HG03196 (cell line): ENCODE measurements around the gene PRAMEF5.
"Not testable (repeated sequence)": the region's sequence is repeated elsewhere in the genome, so short reads cannot be mapped to it uniquely, and the experiment has no call there.

ENCODE experiments used
- ATAC-seq: cut with Tn5 transposase; IDR thresholded peaks from one replicate; pipeline ENCODE4 v1.9.1; 2021; ENCODE audit not compliant: unreplicated experiment

The PRAMEF5 gene

DNA sequence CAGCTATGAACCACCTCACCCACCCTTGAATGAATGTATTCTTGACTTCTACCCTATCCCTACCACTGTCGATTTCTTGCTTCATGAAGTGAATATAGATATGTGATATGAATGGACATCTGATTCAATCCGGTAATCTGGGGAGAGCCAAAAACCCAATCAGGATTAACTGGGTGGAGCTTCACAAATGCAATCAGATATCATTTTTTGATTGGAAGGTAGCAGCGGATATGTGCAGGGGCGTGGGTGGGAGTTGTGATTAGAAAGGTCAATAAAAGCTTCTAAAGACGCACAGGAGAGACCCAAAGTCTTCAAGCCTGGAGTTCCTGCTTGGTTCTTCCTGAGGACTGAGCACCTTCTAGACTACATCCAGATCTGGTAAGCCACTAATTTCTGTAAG is at the start of gene PRAMEF5:
TSS of gene PRAMEF5 (plus strand) at position 301 of the 400 bp plus-strand sequence. CDS start 5,071 bp downstream, outside the sequence.
- not testable (repeated sequence) for ATAC-seq

DNA sequence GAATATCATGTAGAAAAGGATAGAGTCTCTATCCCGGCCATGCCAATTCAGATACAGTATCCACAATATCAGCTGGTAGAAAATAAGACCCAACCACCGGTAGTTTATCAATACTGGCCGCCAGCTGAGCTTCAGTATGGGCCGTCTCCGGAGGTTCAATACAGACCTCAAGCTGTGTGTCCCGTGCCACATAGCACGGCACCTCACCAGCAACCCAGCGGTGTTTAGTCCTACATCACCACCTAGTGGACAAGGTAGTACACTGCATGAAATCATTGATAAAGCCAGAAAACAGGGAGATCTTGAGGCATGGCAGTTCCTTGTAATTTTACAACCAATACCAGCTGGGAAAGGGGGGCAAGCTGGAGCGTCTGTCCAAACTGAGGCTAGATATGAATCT is 45.3 kb upstream of the PRAMEF5 start:
- not testable (repeated sequence) for ATAC-seq

DNA sequence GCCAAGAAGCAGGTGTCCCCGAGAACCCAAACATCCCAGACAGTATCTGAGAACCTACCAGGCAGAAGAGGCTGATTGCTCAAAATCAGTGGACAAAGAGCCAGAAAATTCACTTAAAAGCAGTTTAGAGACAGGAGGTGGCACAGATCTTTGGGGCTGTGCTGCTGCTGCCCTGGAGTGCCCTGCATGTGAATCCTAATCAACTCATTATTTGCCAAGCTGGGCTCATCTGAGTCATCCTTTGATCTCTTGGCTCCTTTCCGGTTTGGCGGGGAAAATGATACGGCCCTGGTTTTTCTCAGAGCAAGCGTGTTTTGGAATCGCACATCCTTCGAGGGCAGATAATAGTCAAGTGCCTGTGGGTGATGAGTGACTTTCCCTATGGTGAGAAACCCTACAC is 37.4 kb upstream of the PRAMEF5 start:
- not testable (repeated sequence) for ATAC-seq

DNA sequence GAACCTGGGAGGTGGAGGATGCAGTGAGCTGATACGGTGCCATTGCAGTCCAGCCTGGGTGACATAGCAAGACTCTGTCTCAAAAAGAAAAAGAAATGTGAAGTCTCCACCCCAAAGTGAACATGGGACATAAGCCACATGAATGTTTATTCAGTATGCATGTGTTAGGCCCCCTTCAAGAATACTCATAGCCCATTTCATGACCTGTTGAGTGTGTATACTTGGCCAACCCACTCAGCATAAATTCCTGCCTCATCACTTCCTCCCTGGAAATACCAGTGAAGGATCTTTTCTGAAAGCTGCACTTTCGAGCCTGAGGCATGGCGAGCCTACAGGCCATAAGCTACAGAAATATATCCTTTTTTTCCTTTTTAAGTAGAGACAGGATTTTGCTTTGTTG is 34.8 kb upstream of the PRAMEF5 start:
- not testable (repeated sequence) for ATAC-seq

DNA sequence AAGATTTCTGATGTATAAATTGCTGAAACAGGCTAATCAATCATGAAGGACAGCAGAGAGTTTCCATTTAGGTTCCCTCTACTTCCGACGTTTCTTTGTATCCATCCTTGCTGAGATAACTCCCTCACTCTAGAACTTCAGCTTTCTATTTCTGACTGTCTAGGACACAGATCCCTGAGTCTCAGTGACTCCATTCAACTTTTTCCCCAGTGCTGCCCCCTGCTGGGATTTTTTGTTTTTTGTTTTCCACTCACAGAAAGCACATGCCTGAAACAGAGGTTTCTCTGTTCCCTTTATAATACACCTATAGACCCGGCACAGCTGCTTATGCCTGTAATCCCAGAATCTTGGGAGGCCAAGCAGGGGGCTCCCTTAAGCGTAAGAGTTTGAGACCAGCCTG is 31.2 kb upstream of the PRAMEF5 start:
- not testable (repeated sequence) for ATAC-seq

DNA sequence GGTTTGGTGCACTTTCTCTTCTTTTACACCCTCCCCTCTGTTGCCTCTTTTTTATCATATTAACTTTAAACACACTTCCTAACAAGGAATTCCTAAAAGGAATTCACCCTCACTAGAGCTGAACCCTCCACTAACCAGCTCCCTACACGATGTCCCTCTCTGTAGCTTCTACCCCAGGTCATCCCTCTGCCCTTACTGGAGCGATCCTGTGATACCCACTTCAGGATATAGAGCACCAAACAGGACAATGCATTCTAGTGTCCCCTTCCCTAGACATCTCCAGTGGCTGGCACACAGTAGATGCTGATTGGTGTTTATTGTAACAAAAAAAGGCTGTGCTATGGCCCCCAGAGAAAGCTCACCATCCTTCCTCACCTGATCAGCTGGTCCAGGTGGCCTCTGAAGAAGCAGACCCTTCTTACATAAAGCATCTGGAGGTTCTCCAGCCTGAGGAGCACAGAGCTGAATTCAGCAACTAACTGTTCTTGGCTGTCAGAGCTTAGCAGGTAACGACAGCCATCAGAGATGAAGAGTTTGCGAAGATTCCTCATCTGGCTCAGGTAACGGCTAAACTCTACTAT is 29.4 kb upstream of the PRAMEF5 start:
- ATAC-seq, result no peak

DNA sequence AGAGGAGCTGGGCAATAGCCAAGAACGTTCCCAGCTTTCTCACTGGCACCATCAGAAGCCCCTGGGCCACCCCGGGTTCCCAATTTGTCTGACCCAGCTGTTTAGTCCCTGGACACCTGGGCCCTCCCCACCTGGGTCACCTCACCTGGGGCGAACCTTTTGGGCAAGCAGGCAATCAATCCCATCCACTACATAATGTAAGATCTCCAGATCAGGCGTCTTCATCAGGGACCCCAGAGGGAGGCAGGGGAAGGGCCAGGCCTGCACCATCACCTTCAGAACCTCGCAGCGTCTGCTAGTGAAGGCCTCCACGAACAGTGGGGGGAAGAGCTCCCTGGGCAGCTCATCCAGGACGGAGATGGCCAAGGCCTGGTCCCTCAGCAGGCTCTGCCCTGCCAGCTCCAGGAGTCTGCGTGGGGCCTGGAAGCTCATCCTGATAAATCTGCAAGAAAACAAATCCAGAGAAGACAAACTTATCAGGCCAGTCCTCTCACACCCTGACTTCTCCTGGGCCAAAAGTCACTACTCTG is 28.3 kb upstream of the PRAMEF5 start, which contains the start of gene PRAMEF18:
TSS of gene PRAMEF18 (minus strand) at position 480 of the 530 bp plus-strand sequence. CDS start at position 432, 48 bp downstream.
- ATAC-seq, result not testable (repeated sequence)

DNA sequence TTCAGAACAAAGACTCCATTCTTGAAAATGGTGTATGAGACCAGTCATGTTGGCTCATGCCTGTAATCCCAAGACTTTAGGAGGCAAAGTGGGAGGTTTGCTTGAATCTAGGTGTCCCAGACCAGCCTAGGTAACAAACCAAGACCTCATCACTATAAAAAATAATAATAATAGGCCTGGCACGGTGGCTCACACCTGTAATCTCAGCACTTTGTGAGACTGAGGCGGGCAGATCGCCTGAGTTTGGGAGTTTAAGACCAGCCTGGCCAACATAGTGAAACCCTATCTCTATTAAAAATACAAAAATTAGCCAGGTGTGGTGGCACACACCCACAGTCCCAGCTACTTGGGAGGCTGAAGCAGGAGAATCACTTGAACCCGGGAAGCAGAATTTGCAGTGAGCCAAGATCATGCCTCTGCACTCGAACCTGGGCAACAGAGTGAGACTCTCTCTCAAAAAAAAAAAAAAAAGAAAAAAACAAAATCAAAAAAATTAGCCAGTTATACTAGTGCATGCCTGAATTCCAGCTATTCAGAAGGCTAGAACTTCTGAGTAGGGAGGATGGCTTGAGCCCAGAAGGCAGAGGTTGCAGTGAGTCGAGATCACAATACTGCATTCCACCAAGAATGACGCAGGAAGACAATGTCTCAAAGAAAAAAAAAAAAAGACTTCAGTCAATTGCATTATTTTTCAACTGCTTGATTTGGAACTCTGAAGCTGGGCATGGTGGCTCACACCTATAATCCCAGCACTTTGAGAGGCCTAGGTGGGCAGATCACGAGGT is 26.5 kb upstream of the PRAMEF5 start:
- ATAC-seq, result not testable (repeated sequence)

DNA sequence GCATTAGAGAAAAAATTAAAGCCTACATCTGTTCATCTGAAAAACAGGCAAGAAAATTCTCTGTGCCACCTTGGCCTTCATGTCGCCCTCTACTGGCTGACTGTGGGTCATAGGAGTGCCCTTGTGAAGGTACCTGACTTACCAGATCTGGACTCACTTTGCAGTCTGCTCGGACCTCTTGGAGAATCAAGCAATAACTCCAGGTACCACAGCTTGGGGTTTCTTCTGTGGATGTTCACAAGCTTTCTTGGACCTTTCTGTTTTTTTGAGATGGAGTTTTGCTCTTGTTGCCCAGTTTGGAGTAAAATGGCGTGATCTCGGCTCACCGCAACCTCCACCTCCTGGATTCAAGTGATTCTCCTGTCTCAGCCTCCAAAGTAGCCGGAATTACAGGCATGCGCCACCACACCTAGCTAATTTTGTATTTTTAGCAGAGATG is 25.6 kb upstream of the PRAMEF5 start:
- no peak for ATAC-seq

DNA sequence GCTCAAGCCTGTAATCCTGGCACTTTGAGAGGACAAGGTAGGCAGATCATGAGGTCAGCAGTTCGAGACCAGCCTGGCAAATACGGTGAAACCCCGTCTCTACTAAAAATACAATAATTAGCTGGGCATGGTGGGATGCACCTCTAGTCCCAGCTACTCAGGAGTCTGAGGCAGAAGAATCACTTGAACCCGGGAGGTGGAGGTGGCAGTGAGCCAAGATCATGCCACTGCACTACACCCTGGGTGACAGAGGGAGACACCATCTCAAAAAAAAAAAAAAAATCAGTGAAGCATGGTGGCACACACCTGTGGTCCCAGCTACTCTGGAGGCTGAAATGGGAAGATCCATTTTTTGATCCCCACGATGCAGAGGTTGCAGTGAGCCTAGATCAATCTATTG is 23.9 kb upstream of the PRAMEF5 start:
- not testable (repeated sequence) for ATAC-seq

DNA sequence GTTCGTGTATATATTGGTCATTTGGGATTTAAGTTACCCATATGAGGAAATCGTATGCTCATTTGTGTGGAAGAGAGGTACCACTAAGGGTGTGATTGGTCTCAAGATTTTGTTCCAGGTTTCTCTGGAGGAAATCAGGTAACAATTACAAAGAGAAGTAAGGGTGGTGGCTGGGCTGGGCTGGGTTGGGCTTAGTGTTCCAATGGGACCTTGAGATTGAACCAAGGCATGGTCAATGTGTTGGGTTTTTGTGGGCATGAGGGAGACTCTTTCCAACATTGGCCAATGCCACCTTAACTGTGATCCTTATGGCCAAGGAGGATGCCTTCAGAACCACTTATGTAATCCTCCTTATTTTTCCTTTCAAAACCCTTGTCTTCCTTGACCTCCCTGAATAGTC is 23.4 kb upstream of the PRAMEF5 start:
- not testable (repeated sequence) for ATAC-seq

DNA sequence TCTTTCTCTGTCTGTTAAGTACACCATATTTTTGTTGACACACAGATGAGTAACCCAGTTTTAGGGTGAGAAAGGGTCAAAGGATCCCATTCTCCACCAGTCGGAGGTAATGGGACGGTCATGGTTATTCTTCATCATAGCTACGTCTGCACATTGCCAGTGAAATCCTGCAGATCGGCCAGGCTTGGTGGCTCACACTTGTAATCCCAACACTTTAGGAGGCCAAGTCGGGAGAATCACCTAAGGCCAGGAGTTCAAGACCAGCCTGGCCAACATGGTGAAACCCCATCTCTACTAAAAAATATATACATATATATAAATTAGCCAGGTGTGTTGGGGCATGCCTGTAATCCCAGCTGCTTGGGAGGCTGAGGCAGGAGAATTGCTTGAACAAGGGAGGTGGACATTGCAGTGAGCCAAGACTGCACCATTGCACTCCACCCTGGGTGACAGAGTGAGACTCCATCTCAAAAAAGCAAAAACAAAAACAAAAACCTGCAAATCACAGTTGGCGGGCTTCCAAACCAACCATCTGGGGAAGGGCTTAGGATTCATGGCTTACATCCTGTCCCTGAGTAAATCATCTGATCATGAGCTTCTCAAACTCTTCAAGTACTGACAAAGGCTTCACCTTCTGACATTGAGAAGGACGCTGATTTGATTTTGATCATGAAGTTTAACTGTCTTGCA is 22.8 kb upstream of the PRAMEF5 start:
- ATAC-seq, result not testable (repeated sequence)

DNA sequence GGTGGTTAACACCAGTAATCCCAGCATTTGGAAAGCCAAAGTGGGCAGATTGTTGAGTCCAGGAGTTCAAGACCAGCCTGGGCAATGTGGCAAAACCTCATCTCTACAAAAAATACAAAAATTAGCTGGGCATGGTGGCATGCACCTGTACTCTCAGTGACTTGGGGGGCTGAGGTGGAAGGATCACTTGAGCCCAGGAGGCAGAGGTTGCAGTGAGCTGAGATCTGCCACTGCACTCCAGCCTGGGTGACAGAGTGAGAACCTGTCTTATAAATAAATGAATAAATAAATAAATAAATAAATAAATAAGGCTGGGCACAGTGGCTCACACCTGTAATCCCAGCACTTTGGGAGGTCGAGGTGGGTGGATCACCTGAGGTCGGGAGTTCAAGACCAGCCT is 21.9 kb upstream of the PRAMEF5 start:
- ATAC-seq, result not testable (repeated sequence)

DNA sequence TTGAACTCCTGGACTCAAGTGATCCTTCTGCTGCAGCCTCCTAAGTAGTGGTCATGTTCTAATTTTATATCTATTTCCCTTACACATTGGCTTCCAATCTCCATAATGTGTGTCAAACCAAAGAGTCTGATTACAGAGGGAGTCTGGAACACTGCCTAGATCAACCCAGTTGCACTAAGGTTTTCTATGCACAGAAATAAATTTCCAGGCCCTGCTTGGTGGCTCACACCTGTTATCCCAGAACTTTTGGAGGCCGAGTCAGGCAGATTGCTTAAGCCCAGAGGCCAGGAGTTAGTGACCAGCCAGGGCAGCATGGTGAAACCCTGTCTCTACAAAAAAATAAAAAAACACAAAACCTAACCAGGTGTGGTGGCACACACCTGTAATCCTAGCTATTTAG is 19.9 kb upstream of the PRAMEF5 start:
- not testable (repeated sequence) for ATAC-seq

DNA sequence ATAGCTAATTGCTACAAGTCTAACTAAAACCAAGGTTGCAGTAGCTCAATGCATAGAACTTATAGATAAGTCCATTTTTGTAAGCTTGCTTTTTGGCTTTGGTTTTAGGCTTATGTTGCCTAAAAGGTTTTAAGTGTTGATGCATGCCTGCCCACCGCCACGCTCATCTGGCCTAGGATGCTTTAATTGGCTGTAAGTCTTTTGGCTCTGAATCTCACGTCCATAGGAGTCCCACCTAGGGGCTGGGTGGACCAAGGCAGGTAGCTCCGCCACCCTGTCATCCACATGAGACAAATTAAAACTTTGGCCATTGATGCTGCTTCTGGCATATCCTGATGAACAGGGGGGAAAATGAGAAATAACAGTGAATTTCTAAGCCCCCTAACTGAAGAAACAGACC is 16.4 kb upstream of the PRAMEF5 start:
- ATAC-seq, result not testable (repeated sequence)

DNA sequence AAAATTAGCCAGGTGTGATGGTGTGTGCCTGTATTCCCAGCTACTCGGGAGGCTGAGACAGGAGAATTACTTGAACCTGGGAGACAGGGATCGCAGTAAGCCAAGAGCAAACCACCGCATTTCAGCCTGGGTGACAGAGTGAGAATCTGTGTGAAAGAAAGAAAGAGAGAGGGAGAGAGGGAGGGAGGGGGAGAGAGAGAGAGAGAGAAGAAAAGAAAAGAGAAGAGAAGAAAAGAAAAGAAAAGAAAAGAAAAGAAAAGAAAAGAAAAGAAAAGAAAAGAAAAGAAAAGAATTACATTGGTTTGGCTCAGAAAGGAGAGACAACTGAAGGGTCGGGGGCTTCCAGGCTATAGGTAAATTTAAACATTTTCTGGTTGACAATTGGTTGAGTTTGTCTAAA is 14.4 kb upstream of the PRAMEF5 start:
- ATAC-seq, result not testable (repeated sequence)

DNA sequence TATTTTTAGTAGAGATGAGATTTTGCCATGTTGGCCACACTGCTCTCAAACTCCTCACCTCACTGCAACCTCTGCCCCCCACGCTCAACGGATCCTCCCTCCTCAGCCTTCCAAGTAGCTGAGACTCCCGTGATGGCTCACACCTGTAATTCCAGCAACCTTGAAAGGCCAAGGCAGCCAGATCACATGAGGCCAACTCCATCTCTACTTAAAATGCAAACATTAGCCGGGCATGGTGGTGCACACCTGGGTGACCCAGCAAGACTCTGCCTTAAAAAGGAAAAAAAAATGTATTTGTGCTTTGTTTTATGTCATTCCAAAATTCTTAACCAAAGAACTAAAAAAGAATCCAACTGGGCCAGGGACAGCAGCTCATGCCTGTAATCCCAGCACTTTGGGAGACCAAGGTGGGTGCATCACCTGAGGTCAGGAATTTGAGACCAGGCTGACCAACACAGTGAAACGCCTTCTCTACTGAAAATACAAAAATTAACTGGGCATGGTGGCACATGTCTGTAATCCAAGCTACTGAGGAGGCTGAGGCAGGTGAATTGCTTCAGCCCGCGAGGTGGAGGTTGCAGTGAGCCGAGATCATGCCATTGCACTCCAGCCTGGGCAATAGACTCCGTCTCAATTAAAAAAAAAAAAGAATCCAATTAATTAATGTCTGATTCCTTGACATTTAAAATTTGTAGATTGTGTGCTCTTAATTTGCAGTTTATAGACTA is 10.3 kb upstream of the PRAMEF5 start:
- not testable (repeated sequence) for ATAC-seq

DNA sequence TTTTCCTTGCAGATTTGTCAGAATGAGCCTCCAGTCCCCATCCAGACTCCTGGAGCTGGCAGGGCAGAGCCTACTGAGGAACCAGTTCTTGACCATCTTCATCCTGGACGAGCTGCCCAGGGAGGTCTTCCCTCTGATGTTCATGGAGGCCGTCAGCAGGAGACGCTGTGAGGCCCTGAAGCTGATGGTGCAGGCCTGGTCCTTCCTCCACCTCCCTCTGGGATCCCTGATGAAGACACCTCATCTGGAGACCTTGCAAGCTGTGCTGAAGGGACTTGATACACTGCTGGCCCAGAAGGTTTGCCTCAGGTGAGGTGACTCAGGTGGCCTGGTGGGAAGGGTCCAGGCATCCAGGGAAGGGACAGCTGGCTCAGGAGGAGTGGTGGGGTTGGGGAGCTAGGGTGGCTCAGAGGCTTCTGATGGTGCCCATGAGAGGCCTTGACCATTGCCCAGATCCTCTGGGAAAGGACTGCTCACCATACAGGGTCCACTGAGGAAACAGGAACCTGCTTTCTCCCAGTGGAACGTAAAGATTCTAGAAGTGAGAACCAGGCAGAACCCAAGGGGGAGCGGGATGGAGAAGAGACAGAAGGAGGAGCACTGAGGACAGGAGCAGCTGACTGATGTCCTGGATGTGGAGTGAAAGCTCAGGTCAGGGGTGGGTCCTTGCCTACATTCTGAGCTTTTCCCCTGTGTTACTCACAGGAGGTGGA is 8.0 kb upstream of the PRAMEF5 start:
- ATAC-seq, result not testable (repeated sequence)

DNA sequence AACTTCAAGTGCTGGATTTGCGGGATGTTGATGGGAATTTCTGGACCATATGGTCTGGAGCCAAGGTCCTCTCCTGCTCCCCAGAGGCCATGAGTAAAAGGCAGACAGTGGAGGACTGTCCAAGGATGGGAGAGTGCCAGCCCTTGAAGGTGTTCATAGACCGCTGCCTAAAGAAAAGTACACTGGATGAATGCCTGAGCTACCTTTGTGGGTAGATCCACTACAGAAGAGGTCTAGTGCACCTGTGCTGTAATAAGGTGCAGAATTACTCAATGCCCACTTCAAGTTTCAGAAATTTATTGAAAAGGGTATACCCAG is 7.5 kb upstream of the PRAMEF5 start:
- not testable (repeated sequence) for ATAC-seq

DNA sequence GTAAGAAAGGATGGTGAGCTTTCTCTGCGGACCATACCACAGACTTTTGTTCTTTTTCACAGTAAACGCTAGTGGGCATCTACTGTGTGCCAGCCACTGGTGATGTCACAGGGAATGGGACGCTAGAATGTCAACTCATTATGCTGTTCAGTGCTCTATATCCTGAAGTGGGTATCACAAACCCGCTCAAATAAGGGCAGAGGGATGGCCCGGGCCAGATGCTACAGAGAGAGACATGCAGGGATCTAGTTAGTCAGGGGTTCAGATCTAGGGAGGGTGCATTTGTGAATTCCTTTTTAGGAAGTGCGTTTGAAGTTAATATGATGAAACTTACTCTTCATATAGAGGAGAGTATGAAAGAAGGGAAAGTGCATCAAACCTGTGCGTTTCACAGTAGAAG is 6.9 kb upstream of the PRAMEF5 start:
- not testable (repeated sequence) for ATAC-seq
